GM10847 (cell line): ENCODE results near the gene IL1RL1.

Experiments used
- POLR2A ChIP-seq: IDR thresholded peaks from 2 replicates; pipeline ENCODE4 v1.6.1; 2011; ENCODE audit not compliant: insufficient read length; ENCODE audit errors: extremely low read depth

The IL1RL1 gene

GRCh38 chr2:102283996-102284395, 27.4 kb upstream of the IL1RL1 start:
- TF ChIP-seq POLR2A, result no peak

GRCh38 chr2:102284611-102285010, 26.8 kb upstream of the IL1RL1 start:
- TF ChIP-seq POLR2A, result no peak

- no peak for TF ChIP-seq POLR2A
These were observed 26.0 kb upstream of the IL1RL1 start for GRCh38 chr2:102285368-102285767.

- no peak for TF ChIP-seq POLR2A
These were observed 25.3 kb upstream of the IL1RL1 start for GRCh38 chr2:102286041-102286440.

GRCh38 chr2:102289129-102289528, 22.2 kb upstream of the IL1RL1 start:
- TF ChIP-seq POLR2A, result no peak

GRCh38 chr2:102290594-102290993, 20.8 kb upstream of the IL1RL1 start:
- TF ChIP-seq POLR2A, result no peak

- TF ChIP-seq POLR2A, result no peak
These were observed 19.9 kb upstream of the IL1RL1 start for GRCh38 chr2:102291319-102292075.

- TF ChIP-seq POLR2A, result no peak
These were observed 16.4 kb upstream of the IL1RL1 start for GRCh38 chr2:102294802-102295489.

- TF ChIP-seq POLR2A, result no peak
These were observed 15.8 kb upstream of the IL1RL1 start for GRCh38 chr2:102295566-102295965.

- no peak for TF ChIP-seq POLR2A
These were observed 14.9 kb upstream of the IL1RL1 start for GRCh38 chr2:102296449-102296848.

- no peak for TF ChIP-seq POLR2A
These were observed 13.5 kb upstream of the IL1RL1 start for GRCh38 chr2:102297891-102298290.

GRCh38 chr2:102301867-102302362, 9.4 kb upstream of the IL1RL1 start:
- no peak for TF ChIP-seq POLR2A

GRCh38 chr2:102302458-102302857, 8.9 kb upstream of the IL1RL1 start:
- TF ChIP-seq POLR2A, result no peak

- TF ChIP-seq POLR2A, result no peak
These were observed 7.8 kb upstream of the IL1RL1 start for GRCh38 chr2:102303589-102303988.

- TF ChIP-seq POLR2A, result no peak
These were observed 7.1 kb upstream of the IL1RL1 start for GRCh38 chr2:102304268-102304667.

GRCh38 chr2:102304711-102305611, 6.4 kb upstream of the IL1RL1 start:
- TF ChIP-seq POLR2A, result no peak

GRCh38 chr2:102306125-102306524, 5.2 kb upstream of the IL1RL1 start:
- no peak for TF ChIP-seq POLR2A
